Activated CD4-positive, CD25-positive, alpha-beta regulatory T cell treated with anti-CD3 and anti-CD28 coated beads, Interleukin-2, amount 50 U/mL, for 24 hours (primary cell): ENCODE measurements around the gene FHIT.
"Not testable (repeated sequence)": the region's sequence is repeated elsewhere in the genome, so short reads cannot be mapped to it uniquely, and the experiment has no call there.

Experiments used
- ATAC-seq, 2 donors: fragments of 150-1000 bp; cut with Tn5 transposase; one replicate each; pipeline ENCODE4 v1.10.0; 2021; ENCODE audit warnings: mild to moderate bottlenecking in 1 of 2, moderate library complexity in 1 of 2

The FHIT gene

GRCh38 chr3:61053781-61054496, 197.3 kb downstream of the FHIT start:
- no peak for ATAC-seq

GRCh38 chr3:61052851-61053250, 198.4 kb downstream of the FHIT start:
- no peak for ATAC-seq

DNA sequence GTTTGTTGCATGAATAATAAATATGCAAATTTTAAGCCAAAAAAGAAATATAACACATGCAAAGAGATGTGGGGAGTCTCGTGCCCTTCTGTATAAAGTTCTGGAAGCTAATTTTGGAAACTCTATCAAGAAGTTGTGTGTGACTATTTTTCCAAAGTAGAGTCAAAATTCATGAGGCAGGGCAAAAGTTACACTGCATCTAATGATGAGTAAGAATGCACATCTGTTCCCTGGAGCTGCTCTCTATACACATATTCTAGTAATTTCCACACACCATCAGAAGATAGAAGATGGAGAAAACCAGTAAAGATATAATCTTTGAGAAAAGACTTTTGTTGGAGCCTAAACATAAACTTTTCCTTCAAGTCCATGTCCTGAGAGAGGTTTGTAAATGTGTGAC, 199.6 kb downstream of the FHIT start:
- no peak for ATAC-seq

DNA sequence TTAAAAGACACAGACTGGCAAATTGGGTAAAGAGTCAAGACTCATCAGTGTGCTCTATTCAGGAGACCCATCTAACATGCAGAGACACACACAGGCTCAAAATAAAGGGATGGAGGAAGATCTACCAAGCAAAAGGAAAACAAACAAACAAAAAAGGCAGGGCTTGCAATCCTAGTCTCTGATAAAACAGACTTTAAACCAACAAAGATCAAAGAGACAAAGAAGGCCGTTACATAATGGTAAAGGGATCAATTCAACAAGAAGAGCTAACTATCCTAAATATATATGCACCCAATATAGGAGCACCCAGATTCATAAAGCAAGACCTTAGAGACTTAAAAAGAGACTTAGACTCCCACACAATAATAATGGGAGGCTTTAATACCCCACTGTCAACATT, 206.1 kb downstream of the FHIT start:
- not testable (repeated sequence) for ATAC-seq

DNA sequence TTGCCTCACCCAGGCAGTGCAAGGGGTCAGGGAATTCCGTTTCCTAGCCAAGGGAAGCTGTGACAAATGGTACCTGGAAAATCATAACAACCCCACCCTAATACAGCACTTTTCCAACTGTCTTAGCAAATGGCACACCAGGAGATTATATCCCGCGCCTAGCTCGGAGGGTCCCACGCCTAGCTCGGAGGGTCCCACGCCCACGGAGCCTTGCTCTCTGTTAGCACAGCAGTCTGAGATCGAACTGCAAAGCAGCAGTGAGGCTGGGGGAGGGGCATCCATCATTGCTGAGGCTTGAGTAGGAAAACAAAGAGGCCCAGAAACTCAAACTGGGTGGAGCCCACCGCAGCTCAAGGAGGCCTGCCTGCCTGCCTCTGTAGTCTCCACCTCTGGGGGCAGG, 208.1 kb downstream of the FHIT start:
- ATAC-seq, result no peak

GRCh38 chr3:61040618-61041017, 210.6 kb downstream of the FHIT start:
- ATAC-seq, result no peak

- no peak for ATAC-seq
These were observed 215.7 kb downstream of the FHIT start for GRCh38 chr3:61035573-61035972.

GRCh38 chr3:61032991-61033390, 218.3 kb downstream of the FHIT start:
- no peak for ATAC-seq

DNA sequence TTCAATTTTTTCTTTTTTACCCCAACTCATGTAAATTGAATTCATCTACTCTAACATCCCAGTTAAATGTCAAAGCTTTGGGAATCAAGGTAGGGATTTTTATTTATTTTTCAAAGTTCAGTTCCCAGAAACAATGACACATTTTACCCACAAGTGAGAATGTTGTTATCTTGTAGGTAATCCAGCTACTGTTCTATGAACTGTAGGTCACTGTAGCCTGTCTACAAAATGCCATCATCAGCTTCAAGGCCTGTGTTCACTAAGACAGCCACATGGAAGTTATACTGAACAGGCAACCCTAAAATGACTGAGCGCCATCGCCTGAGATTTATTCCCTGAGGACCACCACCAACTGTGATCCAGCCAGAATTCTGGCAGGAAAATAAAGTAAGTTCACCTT, 219.7 kb downstream of the FHIT start:
- ATAC-seq, result no peak

GRCh38 chr3:61030469-61031035, 220.7 kb downstream of the FHIT start:
- ATAC-seq, result no peak

GRCh38 chr3:61029194-61029593, 222.1 kb downstream of the FHIT start:
- no peak for ATAC-seq

DNA sequence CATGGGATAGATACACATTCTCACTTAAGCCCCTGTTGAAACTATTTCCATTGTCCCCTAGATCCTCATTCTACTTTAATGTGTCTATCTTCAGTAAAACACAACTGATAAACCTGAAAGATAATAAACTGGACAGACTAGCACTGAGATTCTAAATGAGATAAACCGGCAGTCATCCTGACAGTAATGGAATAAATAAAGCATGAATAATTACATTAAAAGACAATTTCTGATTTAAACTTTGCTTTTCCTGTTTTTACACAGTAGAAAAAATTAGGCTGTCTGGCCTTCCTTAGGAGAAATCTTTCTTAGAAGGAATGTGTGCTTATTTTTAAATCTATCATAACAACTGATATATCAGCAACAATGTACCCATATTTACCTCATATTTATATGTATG, 232.4 kb downstream of the FHIT start:
- no peak for ATAC-seq

GRCh38 chr3:61017028-61017427, 234.2 kb downstream of the FHIT start:
- ATAC-seq, result not testable (repeated sequence)

- no peak for ATAC-seq
These were observed 235.4 kb downstream of the FHIT start for GRCh38 chr3:61015859-61016258.

- ATAC-seq, result no peak
These were observed 235.8 kb downstream of the FHIT start for GRCh38 chr3:61015408-61015807.

GRCh38 chr3:61008998-61009380, 242.3 kb downstream of the FHIT start:
- ATAC-seq, result no peak

DNA sequence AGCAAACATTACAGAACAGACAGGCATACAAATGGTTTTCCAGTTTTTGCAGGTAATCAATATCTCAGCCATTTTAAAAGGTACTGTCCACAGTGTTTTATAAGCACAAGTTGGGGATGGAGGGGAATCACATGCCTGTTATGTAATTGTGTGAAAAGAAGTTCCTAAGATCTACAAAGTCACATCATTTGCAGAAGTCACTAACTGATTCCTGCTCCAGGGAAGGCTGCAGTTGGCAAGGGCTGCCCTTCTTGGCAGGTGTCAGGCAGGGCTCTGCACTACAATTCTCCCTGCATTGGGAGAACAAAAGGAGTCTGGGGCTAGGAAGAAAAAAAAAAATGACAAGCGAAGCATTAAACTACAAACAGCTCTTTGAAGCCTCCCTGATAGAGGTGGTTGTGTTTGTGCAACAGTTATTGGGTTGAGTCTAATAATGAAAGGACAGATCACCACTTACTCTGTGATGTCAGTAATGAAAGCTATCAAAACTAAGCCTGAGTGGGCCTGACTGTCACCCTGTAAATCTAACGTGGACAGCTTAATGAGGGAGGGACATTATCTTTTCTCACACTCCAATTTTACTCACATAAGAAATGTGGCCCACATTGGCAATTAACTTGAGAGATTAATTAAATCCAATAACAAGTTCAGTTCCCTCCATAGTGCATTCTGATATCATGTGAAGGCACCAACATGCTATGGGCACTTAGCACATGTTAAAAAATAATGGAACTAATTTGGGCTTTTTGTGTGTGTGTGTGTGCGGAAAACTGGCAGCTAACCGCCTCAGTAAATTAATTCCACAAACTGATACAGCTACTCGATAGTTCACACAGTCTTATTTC, 242.9 kb downstream of the FHIT start:
- no peak for ATAC-seq

DNA sequence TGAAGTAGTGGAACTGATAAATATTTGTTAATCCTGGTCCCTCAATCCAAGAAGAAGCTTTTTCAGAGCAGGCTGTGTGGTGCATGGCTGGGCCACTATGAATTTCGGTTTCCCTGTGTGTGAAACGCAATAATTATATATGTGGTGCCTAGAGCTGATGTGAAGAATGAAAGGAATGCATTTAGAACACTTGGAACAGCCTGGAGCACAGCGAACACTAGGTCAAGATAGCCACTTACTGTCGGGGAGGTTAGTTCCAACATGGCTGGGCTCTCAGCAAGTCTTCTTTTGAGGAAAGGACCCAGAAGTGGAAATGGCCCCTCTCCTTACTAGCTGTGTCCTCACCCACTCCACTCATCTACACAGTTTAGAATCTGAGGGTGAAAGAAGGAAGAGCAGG, 245.7 kb downstream of the FHIT start:
- no peak for ATAC-seq

DNA sequence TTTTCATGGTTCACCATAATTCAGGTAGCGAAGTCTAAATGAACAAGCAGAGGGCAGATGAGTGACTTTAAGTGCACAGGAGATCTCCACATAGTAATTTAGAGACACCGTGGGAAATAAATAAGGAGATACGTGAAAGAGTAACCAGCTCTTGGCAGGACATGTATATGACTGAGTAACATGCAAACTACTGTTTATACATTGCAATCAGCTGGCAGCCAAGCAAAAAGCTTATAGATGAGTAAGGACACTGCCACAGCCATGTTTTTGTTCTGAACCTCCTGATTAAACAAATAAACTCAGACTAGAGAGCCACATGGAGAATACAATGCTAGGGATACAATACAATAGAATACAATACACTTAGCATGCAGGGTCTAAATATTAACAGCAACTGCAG, 252.4 kb downstream of the FHIT start:
- no peak for ATAC-seq

DNA sequence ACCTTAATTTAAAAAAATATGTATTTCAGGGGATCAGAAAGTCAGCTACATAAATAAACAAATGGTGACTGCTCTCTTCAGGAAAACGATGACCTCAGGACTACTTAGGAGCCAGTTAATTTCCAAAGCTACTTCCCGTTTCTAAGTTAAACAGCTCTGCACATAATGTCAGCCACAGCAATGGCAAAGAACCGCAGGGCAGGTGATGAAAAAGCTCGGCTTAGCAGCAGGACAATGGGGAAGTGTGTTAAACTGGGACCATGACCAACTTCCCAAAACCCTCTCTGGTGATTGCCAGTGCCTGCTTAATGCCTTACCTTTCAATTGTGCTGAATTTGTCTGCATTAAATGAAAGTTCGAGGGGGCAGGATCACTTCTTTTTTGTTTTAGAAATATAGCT, 258.9 kb downstream of the FHIT start:
- ATAC-seq, result no peak

DNA sequence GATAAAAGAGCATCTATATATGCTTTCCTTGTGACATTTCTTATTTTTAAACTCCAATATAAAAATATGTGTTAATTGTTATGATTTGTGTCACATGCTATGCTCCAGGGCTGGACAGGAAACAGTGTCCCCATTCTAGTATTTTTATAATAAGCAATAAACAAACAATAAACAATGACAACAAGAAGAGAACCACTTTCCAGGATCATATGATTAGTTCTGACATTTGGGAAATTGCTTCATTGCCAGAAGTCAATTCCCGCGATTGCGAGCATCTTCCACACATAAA, 260.9 kb downstream of the FHIT start:
- ATAC-seq, result no peak

DNA sequence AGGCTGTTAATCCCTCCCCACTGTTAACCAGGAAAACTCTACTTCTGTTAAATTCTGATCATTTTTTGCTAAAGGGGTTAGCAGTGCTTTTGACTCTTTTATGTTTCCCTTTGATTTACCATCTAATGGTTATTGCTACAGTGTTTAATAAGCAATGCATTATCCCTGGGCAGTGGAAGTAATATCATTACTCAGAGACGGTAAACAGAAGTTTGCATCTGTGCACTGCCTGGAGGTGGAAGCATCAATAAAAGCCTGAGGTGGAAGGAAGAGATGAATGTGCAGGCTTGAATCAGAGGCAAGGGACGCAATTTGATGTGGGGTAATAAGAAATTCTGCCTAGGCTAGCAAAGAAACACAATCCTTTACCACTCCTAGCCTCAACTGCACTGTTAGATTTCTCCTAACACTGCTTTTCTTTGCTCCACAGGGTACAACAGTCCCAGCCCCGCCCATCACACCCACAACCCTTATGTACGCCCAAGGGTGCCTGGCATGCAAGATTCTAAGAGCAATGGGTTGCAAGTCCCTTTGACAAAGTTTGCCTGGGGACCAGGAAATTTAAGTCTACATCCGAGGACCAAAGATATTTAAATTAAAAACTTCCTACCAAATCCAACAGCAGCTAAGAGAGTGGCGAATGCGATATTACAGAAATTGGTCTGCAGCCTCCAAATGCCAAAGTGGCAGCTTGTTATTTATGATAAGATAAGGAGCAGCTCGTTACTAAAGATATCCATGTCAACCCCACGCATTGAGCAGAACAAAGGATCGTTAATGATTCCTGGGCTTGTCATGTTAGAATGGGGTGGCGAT, 261.4 kb downstream of the FHIT start:
- no peak for ATAC-seq

- ATAC-seq, result not testable (repeated sequence)
These were observed 264.1 kb downstream of the FHIT start for GRCh38 chr3:60987191-60987590.
